CD4-positive, alpha-beta T cell treated with Interleukin-6 for 4 hours (primary cell): Measurements from ENCODE around the gene MAP3K20.
"Not testable (repeated sequence)": the region's sequence is repeated elsewhere in the genome, so short reads cannot be mapped to it uniquely, and the experiment has no call there.

ENCODE experiments used
- DNase-seq: peaks from one replicate; pipeline ENCODE4 v3.0.0-alpha.2; 2020; ENCODE audit warnings: mixed read lengths

Gene MAP3K20

DNA sequence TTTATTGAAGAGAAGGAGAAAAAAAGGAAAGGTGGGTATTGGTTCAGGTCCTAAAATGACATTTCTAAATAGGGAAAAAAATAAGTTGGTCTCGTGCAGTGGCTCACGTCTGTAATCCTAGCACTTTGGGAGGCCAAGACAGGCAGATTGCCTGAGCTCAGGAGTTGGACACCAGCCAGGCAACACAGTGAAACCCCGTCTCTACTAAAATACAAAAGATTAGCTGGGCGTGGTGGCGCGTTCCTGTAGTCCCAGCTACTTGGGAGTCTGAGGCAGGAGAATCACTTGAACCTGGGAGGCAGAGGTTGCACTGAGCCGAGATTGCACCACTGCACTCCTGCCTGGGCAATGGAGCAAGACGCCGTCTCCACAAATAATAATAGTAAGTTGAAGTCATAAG is 131.5 kb downstream of the MAP3K20 start:
- not testable (repeated sequence) for DNase-seq

DNA sequence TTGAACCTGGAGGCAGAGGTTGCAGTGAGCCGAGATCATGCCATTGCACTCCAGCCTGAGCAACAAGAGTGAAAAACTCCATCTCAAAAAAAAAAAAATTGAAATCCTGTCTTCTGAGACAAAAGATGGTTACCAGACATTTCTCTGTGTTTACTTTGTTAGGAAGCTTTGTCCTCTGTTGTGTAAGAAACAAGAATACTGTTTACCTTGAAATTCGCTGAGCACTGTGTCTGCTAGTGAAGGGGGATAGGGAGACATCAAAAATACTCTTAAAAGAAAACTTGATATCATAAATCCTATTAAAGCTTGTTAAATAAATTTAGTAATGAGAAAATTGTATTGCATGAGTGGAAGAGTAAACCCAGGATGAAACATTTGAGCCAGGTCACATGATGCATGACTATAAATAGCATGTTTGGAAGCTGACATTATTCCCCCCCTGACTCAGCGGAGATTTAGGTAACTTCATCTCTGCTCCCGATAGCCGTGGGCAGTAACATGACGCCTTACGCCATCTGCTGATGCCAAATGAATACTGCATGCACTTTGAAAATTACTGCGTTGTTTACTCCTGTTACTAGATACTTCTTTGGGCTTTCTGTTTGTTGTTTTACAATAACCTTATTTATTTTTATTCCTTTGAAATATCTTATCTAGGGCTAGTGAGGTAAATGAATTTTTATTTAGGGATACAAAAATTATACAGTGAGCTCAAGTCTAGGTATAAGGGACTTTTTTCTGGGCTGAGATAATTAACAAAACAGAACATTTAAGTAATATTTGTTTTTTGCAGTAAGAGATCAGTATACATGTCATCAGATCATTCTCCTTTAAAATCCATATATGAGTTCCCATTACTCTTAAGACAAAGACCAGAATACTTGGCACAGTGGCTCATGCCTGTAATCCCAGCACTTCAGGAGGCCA is 134.9 kb downstream of the MAP3K20 start:
- peak; percentile 48 for DNase-seq

DNA sequence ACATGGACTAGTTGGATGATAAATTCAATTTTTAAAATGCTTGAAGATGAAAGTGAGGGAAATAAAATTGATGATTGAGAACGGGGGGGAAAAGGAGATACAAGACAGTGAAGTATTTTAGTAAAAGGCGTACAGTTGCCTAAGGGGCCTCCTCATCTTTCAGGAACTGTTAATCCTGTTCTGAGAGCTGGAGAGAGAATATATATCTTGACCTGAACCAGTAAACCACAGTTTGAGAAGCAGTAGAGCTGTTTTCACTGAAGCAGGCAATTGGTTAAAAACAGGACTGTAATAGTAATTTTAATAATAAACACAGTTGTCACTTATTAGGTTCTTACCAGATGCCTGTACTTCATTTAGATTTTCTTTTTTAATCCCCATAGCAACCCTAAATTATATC is 137.5 kb downstream of the MAP3K20 start:
- DNase-seq, result no peak

DNA sequence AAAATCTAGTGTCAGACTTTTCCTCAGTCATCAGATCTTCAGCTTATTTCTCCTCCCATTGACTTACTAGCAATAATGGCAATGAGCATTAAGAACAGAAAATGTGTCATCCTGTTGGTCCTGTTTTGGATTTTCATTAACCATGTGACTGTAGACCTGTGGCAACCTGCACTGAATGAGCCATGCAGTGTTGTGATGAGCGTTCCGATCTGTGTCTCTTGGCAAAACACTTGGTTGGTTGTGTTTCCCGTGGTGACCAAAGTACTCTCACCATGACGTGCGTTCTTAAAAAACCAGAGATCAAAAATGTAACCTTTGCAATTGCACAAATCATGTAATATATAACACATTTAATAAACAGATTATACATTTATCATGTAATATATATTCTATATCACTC is 138.6 kb downstream of the MAP3K20 start:
- no peak for DNase-seq

DNA sequence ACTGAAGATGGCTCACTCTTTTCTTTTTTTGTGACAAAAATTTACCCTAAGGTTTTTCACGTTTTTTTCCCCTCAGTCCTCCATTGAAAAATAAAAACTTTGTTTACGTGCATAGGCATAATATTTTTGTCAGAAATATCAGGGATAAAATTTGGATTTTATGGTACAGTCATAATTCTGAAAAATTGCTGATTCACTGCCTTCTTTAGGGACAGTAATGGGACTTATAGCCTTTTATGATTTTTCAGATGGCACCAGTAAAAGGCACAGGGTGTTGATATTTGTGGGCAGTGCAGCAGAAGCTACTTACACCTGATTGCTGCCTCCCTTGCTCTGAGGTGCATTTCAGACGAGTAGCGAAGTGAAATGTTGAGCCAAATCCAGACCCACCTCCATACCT is 139.7 kb downstream of the MAP3K20 start:
- no peak for DNase-seq

GRCh38 chr2:173216051-173216450 is 140.4 kb downstream of the MAP3K20 start:
- DNase-seq, result no peak

- no peak for DNase-seq
Observed at GRCh38 chr2:173216668-173217067, 141.0 kb downstream of the MAP3K20 start.

GRCh38 chr2:173217116-173217840 is 141.6 kb downstream of the MAP3K20 start:
- no peak for DNase-seq

- no peak for DNase-seq
Observed at GRCh38 chr2:173218326-173219056, 142.8 kb downstream of the MAP3K20 start.

DNA sequence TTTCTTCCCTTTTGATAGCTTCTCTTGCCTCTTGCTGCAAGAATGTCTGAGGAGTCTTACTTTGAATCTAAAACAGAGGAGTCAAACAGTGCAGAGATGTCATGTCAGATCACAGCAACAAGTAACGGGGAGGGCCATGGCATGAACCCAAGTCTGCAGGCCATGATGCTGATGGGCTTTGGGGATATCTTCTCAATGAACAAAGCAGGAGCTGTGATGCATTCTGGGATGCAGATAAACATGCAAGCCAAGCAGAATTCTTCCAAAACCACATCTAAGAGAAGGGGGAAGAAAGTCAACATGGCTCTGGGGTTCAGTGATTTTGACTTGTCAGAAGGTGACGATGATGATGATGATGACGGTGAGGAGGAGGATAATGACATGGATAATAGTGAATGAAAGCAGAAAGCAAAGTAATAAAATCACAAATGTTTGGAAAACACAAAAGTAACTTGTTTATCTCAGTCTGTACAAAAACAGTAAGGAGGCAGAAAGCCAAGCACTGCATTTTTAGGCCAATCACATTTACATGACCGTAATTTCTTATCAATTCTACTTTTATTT is 145.6 kb downstream of the MAP3K20 start:
- no peak for DNase-seq

- DNase-seq, result no peak
Observed at GRCh38 chr2:173221937-173222594, 146.4 kb downstream of the MAP3K20 start.

GRCh38 chr2:173223871-173224270 is 148.2 kb downstream of the MAP3K20 start:
- DNase-seq, result no peak

DNA sequence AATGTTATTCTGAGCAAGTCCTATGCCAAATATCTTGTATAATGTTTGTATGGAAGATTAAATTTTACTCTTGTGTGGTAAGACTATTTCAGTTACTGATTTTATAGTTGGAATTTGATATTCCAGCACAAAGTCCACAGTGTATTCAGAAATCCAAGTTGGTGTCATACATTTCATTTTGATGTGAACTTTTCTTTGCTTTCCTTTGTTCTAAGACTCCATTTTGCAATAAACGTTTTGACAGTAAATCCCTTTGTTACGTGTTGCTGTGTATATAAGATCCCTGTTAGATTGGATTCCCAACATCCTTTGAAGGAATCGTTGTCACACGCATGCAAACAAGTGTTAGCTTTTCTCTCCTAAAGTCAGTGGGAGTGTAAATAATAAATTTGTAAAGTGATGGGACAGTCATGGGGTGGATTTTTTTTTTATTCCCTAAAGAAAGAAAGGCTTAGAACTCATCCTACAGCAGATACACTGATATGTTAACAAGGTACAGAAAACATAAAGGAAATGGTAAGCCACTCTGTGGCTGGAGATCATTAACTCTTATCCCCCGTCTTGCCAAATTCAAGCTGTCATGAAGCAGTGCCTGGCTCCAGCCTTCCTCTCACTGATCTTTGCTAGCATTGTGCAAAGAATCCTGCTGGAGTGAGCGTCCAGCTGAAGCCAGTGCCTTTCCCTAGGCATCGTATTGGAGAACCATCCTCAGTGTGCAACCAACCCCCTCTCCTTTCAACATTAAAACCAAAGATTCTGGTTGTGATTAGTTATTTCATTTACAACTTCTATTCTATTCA is 151.5 kb downstream of the MAP3K20 start:
- DNase-seq, result no peak

DNA sequence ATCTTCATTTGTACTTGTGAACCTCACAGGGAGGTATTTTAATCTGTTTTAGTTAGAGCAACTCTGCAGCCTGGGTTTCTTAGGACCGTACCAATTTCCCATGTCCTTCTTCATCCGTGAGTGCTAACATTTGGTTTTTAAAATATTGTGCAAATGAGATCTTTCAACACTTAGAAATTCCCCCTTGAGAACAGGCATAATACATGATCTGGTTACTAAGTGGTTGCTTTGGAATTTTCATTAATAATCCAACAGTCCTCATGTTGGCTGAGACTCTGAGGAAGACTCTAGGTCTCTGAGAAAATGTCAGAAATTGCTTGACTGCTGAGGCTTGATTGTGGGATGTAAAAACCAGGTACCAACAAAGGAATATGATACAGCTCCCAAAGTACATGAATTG is 153.4 kb downstream of the MAP3K20 start:
- DNase-seq, result no peak

- no peak for DNase-seq
Observed at GRCh38 chr2:173230181-173230580, 154.5 kb downstream of the MAP3K20 start.

- DNase-seq, result no peak
Observed at GRCh38 chr2:173231042-173231441, 155.4 kb downstream of the MAP3K20 start.

- DNase-seq, result no peak
Observed at GRCh38 chr2:173231465-173231864, 155.8 kb downstream of the MAP3K20 start.

- DNase-seq, result no peak
Observed at GRCh38 chr2:173232956-173233744, 157.5 kb downstream of the MAP3K20 start.

GRCh38 chr2:173235947-173236803 is 160.5 kb downstream of the MAP3K20 start:
- DNase-seq, result no peak

DNA sequence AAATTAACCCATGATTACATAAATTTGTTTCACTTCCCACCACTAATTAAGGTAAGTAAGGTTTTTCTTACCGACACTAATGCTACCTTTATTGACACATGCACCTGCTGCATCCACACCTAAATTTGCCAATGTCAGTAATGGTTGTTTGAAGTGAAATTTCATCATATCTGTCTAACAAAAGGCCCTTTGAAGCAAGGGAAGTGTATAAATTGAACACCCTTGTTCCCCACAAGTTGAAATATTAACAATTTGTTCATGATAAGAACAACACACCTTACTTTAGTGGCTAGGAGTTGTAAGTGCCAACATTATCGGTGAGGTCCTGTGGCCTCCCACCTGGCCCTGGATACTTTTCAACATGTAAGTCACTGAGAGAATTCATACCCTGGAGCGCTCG is 162.7 kb downstream of the MAP3K20 start:
- DNase-seq, result no peak
